Measurements from ENCODE around the gene DGKI.

The DGKI gene

DNA sequence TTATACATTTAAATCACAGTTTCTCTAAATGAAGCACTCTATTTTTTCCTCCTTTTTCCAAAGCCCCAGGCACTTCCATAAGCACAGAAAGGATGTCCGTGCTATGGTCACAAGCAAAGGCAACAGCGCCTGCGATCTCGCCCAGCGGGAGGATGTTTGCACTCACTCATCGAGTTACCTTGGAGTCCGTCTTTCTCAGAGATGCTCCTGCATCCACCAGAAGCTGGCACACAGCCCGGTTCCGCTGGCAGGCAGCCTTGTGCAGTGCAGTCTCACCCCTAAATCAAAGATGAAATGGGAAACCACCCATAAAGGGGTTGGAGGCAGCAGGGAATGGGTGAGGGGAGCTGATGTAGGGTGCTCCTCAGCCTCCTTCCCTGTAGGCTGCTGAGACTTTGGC lies 451.4 kb downstream of the DGKI start:
- no peak for DNase-seq

DNA sequence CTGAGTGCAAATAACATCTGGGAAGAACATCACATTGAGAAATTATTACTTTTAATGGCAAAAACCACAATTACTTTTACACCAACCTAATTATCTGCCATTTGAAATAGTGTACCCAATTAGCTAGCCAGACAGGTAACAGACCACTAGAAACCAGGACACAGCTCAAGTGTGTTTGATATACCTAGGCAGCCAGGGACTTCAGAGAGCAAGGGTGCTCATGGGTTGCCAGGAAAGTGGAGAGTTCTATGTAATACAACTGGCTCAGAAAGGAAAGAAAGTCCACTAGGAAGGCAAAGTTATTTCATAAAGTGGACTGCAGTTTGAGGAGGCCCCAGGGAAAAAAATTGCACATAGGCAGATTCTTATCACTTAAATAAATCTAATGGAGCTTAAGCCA lies 453.2 kb downstream of the DGKI start:
- no peak for DNase-seq

DNA sequence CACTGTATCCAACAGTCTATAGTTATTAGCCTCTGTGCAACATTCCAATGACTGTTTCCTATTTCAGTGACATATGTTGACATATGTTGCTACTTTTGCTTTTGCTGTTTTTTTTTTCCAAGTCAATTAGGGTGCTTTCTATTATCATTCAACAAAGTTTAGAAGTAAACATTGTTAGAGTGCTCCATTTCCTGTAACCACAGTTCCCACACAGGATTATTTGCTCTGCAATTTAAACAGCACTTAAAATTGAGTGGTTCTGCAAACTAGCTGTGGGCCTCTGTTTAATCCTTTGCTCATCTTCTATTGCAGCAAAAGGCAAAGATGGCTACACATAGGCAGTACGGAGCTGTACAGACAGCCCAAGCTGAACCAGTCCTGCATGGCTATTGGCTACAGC lies 456.7 kb downstream of the DGKI start:
- DNase-seq: no peak

GRCh38 chr7:137388916-137389315 lies 457.9 kb downstream of the DGKI start:
- no peak for DNase-seq

DNA sequence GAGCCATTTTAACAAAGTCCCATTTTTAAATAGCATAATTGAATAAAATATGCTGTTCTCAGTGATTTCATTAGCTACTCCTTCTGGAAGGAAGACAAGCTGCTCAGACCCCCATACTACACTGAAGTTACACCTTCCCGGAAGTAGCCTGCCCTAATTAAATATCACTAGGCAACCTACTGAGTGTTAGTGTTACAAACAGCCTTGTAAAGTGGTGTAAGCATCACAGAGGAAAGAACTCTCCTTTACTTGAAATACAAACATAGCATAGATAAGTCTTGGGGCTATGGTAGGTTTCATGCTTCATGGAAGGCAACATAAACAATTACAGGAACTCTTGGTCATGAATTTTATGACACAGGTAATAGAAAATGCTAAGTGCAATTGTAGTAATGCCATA lies 459.8 kb downstream of the DGKI start:
- DNase-seq: no peak

DNA sequence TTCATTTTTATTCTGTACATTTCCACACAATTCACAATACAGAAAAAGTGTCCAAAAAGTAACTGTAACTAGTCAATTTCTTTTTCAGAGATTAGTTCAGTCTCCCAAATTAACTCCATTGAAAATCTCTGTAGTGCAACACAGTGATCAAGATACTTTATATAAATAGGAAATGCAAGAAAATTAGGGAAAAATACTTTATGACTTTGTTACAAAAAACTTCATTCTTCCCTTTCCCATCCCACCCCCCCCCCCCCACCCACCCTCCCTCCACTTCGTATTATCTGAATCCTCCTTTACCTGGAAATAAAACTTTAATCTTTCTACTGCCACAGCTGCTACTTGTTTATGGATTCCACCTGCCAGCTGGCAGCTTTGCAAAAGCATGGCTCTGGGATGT lies 465.7 kb downstream of the DGKI start:
- no peak for DNase-seq

GRCh38 chr7:137373507-137373906 lies 473.3 kb downstream of the DGKI start:
- DNase-seq: no peak

DNA sequence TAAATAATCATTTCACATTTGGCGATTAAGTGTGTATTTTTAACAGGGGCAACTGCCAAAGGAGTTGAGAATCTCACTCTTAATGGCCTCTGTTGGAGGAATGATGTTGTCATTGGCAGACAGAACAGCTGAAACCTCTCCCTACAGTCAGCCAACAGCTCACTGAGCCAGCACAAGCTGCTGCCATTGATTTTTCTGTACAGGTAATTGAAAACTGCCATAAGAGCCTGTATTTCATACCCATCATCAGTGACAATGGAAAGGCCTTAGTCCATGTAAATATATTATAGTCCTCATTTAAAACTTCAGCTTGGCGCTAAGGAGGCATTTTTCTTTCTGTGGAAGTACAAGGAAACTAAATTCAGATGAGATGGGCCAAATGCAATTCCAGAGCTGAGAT lies 475.2 kb downstream of the DGKI start:
- DNase-seq: no peak

- no peak for DNase-seq
These were observed 479.8 kb downstream of the DGKI start for GRCh38 chr7:137366995-137367394.

GRCh38 chr7:137363683-137364082 lies 483.1 kb downstream of the DGKI start:
- DNase-seq: no peak

GRCh38 chr7:137360087-137360679 lies 486.6 kb downstream of the DGKI start:
- no peak for DNase-seq

- DNase-seq: no peak
These were observed 491.8 kb downstream of the DGKI start for GRCh38 chr7:137354961-137355360.

DNA sequence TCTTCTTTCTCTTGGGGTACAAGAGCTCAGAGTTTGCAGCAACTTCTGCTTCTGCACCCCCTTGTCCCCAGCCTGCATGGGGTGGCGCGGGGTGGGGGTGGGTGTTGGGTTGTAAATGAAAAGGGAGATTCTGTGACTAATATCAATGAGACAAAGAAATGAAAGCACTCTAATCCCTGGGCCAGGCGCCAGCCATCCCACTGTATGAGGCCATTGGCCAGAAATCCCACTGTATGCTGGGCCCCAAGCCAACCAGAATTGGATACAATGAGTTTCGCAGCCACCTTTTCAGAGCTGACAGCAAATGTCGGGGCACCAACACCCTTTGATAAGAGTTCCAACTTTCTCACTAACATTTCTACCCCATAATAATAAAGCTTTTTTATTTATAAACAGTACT lies 492.4 kb downstream of the DGKI start:
- DNase-seq: no peak

GRCh38 chr7:137351941-137352340 lies 494.8 kb downstream of the DGKI start:
- no peak for DNase-seq

- no peak for DNase-seq
These were observed 500.9 kb downstream of the DGKI start for GRCh38 chr7:137345799-137346449.

DNA sequence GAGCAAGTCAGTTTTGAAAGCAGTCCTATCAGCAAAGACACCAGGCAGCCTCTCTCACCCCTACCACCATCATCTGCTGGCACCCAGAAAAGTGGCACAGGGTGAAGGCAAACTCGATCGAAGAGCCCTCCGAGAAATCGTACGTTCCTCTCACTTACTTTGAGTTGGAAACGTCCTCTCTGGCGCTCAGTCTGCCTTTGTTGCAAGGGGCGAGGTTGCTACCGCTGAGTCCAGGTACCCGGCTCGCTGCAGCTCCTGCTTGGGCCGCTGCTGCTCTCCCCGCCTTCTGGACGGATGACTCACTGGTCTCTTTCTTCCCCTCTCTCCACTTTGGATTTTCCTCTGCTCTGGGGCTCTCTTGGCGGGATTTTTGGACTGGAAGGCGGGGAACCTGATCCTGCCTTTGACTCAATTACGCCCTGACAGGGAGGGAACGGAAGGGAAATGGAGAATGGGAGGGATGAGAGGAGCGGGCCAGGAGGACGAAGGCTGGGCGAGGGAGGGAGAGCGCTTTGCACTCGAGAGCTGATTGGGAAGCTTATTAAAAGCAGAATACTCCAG lies 503.4 kb downstream of the DGKI start, which contains the start of gene PTN:
PTN (minus strand) TSS at position 453 of the 561 bp plus-strand sequence. CDS start 88,760 bp downstream, outside the sequence.
- no peak for DNase-seq

- DNase-seq: no peak
These were observed 503.9 kb downstream of the DGKI start for GRCh38 chr7:137342828-137343261.

DNA sequence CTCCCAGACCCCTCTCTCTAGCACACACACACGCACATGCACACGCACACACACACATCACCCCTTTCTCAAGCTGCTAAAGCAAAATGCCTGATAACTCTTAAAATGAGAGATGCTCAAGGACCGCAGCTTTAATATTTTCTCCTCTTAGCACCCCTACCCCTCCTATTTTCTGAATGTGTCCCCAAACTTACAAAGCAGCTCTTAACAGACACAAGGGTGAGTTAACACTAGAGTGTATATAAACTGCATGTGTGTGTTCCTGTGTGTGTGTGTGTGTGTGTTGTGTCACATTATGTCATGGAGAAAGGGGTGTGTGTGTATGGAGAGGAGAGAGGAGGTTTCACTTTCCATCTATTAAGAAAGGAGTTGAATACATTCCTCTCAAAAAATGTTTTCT lies 504.5 kb downstream of the DGKI start:
- DNase-seq: no peak

- no peak for DNase-seq
These were observed 508.9 kb downstream of the DGKI start for GRCh38 chr7:137337902-137338301.

DNA sequence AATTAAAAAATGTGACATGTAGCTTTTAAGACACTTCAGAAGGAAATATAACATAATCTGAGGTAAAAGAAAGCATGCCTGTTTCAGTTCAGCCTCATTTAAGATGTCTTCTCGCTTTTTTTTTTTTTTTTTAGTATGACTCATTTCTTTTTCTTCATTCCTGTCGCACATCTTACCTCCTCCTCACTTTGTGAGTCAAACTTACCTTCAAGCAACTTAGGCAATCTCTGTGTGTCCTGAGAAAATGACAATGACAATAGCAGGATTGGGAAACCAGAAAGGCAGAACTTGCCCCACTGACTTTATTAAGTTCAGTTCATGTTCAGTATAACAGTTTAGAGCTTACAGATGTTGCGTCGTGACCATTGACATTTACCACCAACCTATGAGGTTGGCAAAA lies 511.0 kb downstream of the DGKI start:
- DNase-seq: no peak

- DNase-seq: no peak
These were observed 515.4 kb downstream of the DGKI start for GRCh38 chr7:137331378-137331777.

Data from hematopoietic multipotent progenitor cell treated with erythropoietin and hydrocortisone succinate and interleukin-3 and kit ligand, for 8 days (in vitro differentiated cells).